Stimulated activated CD8-positive, alpha-beta memory T cell treated with anti-CD3 and anti-CD28 coated beads, Interleukin-4, amount 100 ng/mL, for 48 hours (primary cell): ENCODE measurements around the gene YY1.
"Not testable (repeated sequence)": the region's sequence is repeated elsewhere in the genome, so short reads cannot be mapped to it uniquely, and the experiment has no call there.

Experiments
- DNase-seq: peaks from one replicate; pipeline ENCODE4 v3.0.0-alpha.2; 2020

Gene YY1

GRCh38 chr14:100285021-100285912 lies 46.3 kb downstream of the YY1 start:
- DNase-seq, result peak; percentile 86

- DNase-seq, result no peak
Observed at GRCh38 chr14:100285913-100286400, 47.0 kb downstream of the YY1 start.

- no peak for DNase-seq
Observed at GRCh38 chr14:100286484-100287191, 47.7 kb downstream of the YY1 start.

GRCh38 chr14:100287202-100287997 lies 48.5 kb downstream of the YY1 start:
- no peak for DNase-seq

GRCh38 chr14:100287998-100288295 lies 49.0 kb downstream of the YY1 start:
- not testable (repeated sequence) for DNase-seq

- DNase-seq, result no peak
Observed at GRCh38 chr14:100288382-100289185, 49.6 kb downstream of the YY1 start.

GRCh38 chr14:100289916-100290606 lies 51.1 kb downstream of the YY1 start:
- no peak for DNase-seq

- no peak for DNase-seq
Observed at GRCh38 chr14:100290607-100291304, 51.8 kb downstream of the YY1 start.

- no peak for DNase-seq
Observed at GRCh38 chr14:100291305-100292075, 52.5 kb downstream of the YY1 start.

- no peak for DNase-seq
Observed at GRCh38 chr14:100292301-100292775, 53.4 kb downstream of the YY1 start.

GRCh38 chr14:100292776-100293461 lies 54.0 kb downstream of the YY1 start:
- DNase-seq, result no peak

GRCh38 chr14:100293497-100294212 lies 54.7 kb downstream of the YY1 start:
- DNase-seq, result no peak

GRCh38 chr14:100294213-100294962 lies 55.4 kb downstream of the YY1 start:
- DNase-seq, result no peak

- no peak for DNase-seq
Observed at GRCh38 chr14:100294963-100295330, 56.0 kb downstream of the YY1 start.

GRCh38 chr14:100295376-100296105 lies 56.6 kb downstream of the YY1 start:
- DNase-seq, result no peak

GRCh38 chr14:100296106-100296651 lies 57.2 kb downstream of the YY1 start:
- DNase-seq, result no peak

GRCh38 chr14:100296729-100297128 lies 57.8 kb downstream of the YY1 start:
- not testable (repeated sequence) for DNase-seq
